GM19463 (cell line): ENCODE results near the gene TMEM131L.

ENCODE experiments used
- ATAC-seq: cut with Tn5 transposase; IDR thresholded peaks from one replicate; pipeline ENCODE4 v1.9.1; 2021; ENCODE audit warnings: mild to moderate bottlenecking, moderate library complexity; ENCODE audit not compliant: unreplicated experiment

Gene TMEM131L

DNA sequence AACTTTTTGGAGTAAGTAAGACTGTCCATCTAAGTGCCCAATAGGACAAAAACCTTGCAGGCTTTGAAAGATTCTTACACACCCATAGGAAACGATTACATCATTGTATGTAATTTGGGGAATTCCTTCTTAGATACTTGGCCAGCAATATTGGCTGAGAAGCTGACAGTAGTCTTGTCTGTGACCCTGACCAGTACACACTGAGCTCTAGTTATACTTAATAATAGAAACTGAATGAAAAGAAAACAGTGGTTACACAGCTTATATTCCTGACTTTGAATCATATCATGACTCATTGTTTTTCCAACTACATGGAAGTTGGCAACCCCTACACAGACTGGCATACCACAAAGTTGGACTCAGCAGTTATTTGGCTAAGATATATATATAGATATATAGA is 210.8 kb downstream of the TMEM131L start:
- ATAC-seq, result no peak

DNA sequence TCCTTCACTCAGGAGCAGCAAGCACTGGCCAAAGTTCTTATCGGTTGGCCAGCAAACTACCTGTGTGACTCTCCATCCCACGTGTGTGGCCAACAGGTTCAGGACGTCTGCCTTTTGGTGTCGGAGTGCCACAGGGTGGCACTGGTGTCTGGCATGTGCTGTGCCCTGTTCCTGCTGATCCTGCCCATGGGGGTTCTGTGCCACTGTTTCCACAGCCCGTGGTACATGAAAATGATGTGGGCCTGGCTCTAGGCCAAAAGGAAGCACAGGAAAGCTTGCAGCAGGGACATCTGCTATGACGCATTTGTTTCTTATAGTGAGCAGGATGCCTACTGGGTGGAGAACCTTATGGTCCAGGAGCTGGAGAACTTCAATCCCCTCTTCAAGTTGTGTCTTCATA is 213.3 kb downstream of the TMEM131L start:
- no peak for ATAC-seq

DNA sequence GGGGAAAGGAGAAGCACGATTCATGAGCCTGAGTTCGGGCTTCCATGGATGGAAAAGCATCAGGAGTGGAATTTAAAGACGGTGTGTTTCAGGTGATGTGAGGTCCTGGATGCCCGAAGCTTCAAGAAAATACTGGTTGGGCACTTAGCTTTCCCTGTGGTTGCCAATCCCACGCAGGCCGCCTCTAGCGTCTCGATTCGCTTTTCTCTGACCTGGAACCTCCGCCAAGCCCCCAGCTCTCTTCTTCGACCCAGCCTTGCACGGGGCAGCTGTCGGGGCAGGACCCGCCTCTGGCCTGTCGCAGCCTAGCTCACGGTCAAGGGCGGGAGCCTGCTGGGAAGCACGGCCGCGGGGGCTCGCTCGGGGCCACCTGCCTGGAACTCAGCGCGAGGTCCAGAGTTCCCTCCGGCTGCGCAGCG is 217.6 kb downstream of the TMEM131L start:
- ATAC-seq, result no peak

DNA sequence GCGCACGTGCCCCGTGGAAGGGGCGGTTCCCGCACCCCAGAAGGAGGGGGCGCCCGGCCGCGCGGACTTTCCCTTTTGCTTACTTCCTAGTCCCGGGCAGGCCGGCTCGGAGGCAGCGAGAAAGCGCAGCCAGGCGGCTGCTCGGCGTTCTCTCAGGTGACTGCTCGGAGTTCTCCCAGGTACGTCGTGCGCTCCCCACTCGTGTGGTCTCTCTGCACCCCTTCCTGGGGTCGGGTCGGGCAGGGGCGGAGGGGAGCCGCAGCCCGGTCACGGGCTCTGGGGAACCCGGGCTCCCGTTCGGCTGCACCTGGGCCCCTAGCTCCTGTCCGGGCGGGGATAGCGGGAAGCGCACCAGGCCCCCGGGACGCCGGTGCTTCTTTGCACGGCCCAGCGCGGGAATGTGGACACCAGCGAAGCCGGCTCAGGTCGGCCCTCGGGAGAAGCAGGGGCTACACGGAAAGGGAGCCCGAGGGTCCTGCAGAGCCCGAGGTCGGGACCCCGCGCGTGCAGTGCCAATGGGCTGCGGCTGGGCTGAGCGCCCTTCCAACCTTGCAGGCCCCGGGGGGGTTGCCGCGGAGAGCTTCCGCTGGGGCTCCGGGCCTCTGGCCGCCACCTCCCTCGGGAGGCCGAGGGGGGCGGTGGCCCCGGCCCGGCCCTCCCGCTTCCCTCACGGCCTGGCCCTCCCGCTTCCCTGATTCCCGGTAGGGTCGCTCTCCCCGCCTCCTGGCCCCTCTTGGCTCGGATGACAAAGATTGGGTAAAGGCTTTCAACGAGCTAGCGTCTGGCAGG is 218.2 kb downstream of the TMEM131L start, which contains the start of gene TLR2:
Gene TLR2, plus strand, starts transcription at position 99 of the 789 bp plus-strand sequence. CDS start 18,628 bp downstream, outside the sequence.
- ATAC-seq, result peak; percentile 87

DNA sequence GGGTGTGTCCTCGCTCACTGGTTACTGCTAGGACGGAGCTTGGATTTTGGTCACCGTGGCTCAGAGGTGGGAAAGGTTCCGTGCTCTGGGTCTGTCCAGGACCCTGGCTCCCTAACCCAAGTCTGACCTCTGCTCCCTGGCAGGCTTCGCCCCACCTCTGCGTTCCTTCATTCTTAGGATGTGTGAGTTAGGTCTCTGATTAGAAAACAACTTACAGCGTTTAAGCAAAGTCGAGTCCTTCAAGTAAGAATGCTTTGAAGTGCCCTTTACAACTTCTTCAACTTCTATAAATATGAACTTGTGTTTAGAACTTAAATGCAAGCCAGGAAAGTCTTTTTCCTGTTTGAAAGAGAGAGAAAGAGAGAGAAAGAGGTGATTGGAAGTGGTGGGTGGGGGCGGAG is 218.8 kb downstream of the TMEM131L start:
- ATAC-seq, result no peak
